Measurements from ENCODE around the gene LYPD5.
"Not testable (repeated sequence)": the region's sequence is repeated elsewhere in the genome, so short reads cannot be mapped to it uniquely, and the experiment has no call there.

Gene LYPD5

GRCh38 chr19:43802216-43802951, at the start of gene LYPD5:
LYPD5 (minus strand) TSS chr19:43802447; CDS start chr19:43802380, 67 bp downstream.
- in situ Hi-C loops (cut with MboI; ENCODE audit: low sequenced_read_pairs): loop anchor here (10.0 kb wide), 1 partner anchor 368 kb away; no protein-coding TSS in a partner anchor

GRCh38 chr19:43848821-43849220, 46.6 kb upstream of the LYPD5 start:
- in situ Hi-C loops (cut with MboI; ENCODE audit: low sequenced_read_pairs): no loop called here

GRCh38 chr19:43847884-43848283, 45.6 kb upstream of the LYPD5 start:
- in situ Hi-C loops (cut with MboI; ENCODE audit: low sequenced_read_pairs): no loop called here

- in situ Hi-C loops (cut with MboI; ENCODE audit: low sequenced_read_pairs): no loop called here
Observed at GRCh38 chr19:43847246-43847645, 45.0 kb upstream of the LYPD5 start.

GRCh38 chr19:43842007-43842406, 39.8 kb upstream of the LYPD5 start:
- in situ Hi-C loops (cut with MboI; ENCODE audit: low sequenced_read_pairs): no loop called here

GRCh38 chr19:43839139-43839538, 36.9 kb upstream of the LYPD5 start:
- in situ Hi-C loops (cut with MboI; ENCODE audit: low sequenced_read_pairs): no loop called here

- in situ Hi-C loops (cut with MboI; ENCODE audit: low sequenced_read_pairs): no loop called here
Observed at GRCh38 chr19:43826787-43827754, 24.8 kb upstream of the LYPD5 start, which contains the start of gene ZNF283. ZNF283 (plus strand) TSS chr19:43827321; CDS start chr19:43833505, 6,184 bp downstream.

GRCh38 chr19:43824572-43824971, 22.3 kb upstream of the LYPD5 start:
- in situ Hi-C loops (cut with MboI; ENCODE audit: low sequenced_read_pairs): not testable (repeated sequence)

GRCh38 chr19:43823856-43824255, 21.6 kb upstream of the LYPD5 start:
- in situ Hi-C loops (cut with MboI; ENCODE audit: low sequenced_read_pairs): not testable (repeated sequence)

- in situ Hi-C loops (cut with MboI; ENCODE audit: low sequenced_read_pairs): no loop called here
Observed at GRCh38 chr19:43820884-43821215, 18.6 kb upstream of the LYPD5 start.

GRCh38 chr19:43820098-43820883, 18.0 kb upstream of the LYPD5 start:
- in situ Hi-C loops (cut with MboI; ENCODE audit: low sequenced_read_pairs): no loop called here

- in situ Hi-C loops (cut with MboI; ENCODE audit: low sequenced_read_pairs): no loop called here
Observed at GRCh38 chr19:43818500-43818899, 16.3 kb upstream of the LYPD5 start.

- in situ Hi-C loops (cut with MboI; ENCODE audit: low sequenced_read_pairs): not testable (repeated sequence)
Observed at GRCh38 chr19:43817454-43817853, 15.2 kb upstream of the LYPD5 start.

GRCh38 chr19:43814663-43815352, 12.6 kb upstream of the LYPD5 start:
- in situ Hi-C loops (cut with MboI; ENCODE audit: low sequenced_read_pairs): no loop called here

GRCh38 chr19:43812688-43813087, 10.4 kb upstream of the LYPD5 start:
- in situ Hi-C loops (cut with MboI; ENCODE audit: low sequenced_read_pairs): no loop called here

GRCh38 chr19:43812259-43812658, 10.0 kb upstream of the LYPD5 start:
- in situ Hi-C loops (cut with MboI; ENCODE audit: low sequenced_read_pairs): no loop called here

GRCh38 chr19:43811837-43812236, 9.6 kb upstream of the LYPD5 start:
- in situ Hi-C loops (cut with MboI; ENCODE audit: low sequenced_read_pairs): no loop called here

- in situ Hi-C loops (cut with MboI; ENCODE audit: low sequenced_read_pairs): loop anchor here (10.0 kb wide), 1 partner anchor 375 kb away; no protein-coding TSS in a partner anchor
Observed at GRCh38 chr19:43809762-43810696, 7.8 kb upstream of the LYPD5 start.

- in situ Hi-C loops (cut with MboI; ENCODE audit: low sequenced_read_pairs): loop anchor here (10.0 kb wide), 1 partner anchor 373 kb away; no protein-coding TSS in a partner anchor
Observed at GRCh38 chr19:43807651-43808050, 5.4 kb upstream of the LYPD5 start.

Measured in HL-60/S4 (cell line).